HG03025 (cell line): Measurements from ENCODE around the gene LIPC.

ENCODE experiments used
- ATAC-seq: cut with Tn5 transposase; IDR thresholded peaks from one replicate; pipeline ENCODE4 v1.9.1; 2021; ENCODE audit warnings: mild to moderate bottlenecking, moderate library complexity; ENCODE audit not compliant: unreplicated experiment, low FRiP score

The LIPC gene

DNA sequence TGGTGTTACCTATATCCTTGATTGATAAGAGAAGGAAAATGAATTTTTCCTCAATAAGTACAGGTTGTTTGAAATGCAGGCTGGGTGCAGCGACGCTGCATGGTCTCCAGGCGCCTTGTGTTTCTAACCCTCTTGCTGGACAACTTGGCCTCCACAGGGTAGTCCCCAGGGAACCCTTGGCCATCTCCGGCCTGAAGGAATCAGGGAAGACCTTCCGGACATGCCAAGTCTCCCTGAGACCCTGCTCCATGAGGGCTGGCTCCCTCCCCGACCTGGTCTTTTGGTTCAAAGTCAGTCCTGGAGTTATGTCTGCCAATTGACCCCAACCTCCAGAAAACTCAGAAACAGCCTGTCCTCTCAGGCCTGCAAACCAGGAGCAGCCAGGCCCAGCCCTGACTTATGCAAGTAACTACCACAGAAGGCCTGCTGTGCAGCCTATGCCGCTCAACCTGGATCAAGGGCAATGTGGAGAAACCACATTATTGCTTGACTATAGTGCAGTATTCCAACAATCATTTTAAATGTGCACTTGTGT, 98.3 kb downstream of the LIPC start:
- ATAC-seq = no peak

DNA sequence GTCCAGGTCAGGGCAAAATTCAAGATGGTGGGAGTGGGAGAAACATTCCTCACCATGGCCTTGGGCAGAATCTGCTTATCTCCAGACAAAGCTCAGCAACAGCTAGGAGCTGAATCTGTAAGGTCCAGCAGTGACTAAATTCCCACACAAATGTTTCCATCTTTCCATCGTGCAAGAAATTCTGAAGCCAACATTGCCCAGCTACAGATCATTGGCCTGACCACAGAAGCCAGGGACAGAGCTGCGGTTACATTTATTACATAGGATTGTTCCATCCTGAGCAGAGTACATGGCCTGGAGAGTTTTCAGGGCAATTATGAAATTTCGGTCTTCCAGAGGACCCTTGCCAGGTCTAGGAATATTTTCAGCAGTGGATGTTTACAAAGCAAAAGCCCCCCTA, 100.3 kb downstream of the LIPC start:
- ATAC-seq = no peak

DNA sequence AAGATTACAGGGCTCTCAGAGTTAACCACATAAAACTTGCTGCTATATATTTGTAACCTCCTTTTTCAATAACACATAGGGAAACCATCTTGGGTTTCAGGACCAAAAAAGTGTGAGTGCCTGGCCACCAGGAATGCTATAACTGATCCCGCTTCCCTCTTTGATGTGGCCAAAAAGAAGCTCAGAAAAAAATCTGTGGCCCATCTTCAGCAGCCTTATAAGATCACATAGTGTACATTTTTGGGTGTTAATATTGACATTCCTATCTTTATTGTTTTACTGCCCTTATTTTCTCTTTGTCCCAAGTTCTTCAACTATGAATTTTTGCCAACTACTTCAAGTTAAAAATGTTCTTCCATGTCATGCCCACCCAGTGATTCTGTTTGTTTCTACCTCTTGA, 102.8 kb downstream of the LIPC start:
- ATAC-seq = no peak

DNA sequence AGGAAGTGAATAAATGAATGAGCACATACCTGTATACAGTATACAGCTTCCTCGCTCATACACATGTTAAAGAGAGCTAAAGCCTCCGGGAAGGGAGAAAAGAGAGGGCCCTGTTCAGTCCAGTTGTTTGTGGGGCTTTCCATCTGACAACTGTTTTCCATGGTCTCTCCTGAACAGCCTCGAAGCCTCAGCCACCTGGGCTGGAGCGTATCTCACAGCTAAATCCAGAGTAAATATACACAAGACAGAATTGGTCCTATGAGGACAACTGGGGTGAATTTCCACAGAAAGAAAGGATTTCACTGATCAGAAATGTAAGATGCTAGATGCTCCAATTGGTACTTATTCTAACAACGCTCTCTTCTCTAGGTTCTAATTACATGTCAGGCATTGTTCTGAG, 103.5 kb downstream of the LIPC start:
- no peak for ATAC-seq

DNA sequence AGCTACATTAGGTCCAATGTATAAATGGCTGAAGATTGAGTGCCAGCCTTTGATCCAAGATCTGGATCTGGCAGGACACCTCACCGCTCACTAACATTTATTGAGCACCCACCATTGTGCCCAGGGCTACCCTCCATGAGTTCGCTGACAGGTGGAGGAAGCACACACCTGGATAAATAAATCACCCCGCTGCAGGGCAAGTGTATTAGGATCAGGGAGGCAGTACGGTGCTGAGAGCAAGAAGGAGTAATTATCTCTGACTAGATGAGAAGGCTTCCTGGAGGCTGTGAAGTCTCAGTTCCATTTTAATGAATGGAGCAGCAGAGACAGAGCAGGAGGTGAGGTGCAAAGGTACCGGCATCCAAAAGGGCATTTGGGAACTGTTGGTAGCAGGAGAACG, 104.1 kb downstream of the LIPC start:
- ATAC-seq = no peak

DNA sequence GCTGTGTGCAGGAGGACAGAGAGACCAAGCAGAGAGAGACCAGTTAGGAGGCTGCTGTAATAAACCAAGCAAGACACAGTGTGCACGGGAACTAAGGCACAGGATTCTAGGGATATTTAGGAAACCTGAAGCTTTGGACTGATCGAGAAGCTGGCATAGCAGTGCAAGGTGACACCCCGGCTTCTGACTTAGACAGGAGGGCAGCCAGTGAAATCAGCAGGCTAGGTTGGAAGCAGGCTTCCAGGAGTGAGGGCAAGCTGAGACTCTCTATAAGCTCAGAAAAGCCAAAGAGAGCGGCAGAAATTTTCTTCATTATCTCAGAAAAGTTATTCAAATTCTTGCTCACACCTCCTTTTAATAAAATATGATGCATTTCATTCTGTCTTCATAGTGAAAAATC, 104.6 kb downstream of the LIPC start:
- no peak for ATAC-seq

DNA sequence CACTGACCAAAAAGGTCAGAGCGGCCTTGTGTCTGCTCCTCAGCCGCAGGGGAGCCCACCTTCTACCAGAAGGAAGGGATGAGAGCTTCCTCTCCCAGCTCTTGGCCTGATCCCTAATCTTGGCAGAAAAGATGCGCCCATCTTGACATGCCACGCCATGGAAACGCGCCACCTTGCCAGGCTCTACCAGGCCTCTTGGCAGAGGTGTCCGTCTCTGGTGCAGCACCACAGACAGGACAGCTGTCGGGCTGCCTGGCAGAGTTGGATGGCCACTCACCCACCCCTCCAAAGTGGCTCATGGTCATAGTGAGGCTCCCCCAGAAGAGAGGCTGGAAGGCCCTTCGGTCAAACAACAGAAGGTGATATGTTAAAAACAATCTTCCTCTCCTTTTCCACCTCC, 105.2 kb downstream of the LIPC start:
- no peak for ATAC-seq

DNA sequence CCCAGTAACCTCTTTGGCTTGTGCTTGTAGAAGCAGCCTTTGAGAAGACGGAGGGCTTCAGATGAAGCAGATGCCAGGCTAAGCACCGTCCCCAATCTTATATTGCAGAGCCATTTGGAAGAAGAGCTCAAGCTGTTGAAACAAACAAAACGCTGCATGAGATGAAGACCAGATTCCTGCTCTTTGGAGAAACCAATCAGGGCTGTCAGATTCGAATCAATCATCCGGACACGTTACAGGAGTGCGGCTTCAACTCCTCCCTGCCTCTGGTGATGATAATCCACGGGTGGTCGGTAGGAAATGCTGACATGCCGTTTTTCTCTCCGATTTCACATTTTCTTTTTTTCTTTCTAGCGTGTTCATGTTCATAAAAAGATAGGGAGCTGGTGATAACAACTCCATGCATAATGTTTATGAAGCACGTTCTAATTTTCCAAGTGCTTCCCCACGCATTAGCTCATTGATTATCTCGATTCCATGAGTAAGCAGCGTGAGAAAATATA, 106.5 kb downstream of the LIPC start:
- ATAC-seq = no peak

GRCh38 chr15:58538901-58539300, 107.1 kb downstream of the LIPC start:
- no peak for ATAC-seq

DNA sequence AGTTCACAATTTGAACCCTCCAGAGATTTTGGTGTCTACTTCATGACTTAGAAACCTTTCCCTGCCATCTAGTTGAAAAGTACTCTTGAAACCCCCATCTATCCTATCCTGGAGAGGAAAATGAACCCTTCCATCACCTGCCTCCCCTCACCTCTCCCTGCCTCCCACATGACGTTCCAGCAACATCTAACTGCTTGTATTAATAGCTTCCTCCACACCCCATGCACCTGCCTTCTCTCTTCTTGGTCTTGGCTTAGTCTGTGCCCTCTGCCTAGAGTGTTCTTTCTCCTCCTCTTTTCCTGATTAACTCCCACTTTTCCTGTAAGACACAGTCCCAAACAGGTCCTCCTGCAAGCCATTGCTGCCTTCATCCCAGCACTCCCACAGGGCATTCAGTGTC, 107.8 kb downstream of the LIPC start:
- ATAC-seq = no peak

DNA sequence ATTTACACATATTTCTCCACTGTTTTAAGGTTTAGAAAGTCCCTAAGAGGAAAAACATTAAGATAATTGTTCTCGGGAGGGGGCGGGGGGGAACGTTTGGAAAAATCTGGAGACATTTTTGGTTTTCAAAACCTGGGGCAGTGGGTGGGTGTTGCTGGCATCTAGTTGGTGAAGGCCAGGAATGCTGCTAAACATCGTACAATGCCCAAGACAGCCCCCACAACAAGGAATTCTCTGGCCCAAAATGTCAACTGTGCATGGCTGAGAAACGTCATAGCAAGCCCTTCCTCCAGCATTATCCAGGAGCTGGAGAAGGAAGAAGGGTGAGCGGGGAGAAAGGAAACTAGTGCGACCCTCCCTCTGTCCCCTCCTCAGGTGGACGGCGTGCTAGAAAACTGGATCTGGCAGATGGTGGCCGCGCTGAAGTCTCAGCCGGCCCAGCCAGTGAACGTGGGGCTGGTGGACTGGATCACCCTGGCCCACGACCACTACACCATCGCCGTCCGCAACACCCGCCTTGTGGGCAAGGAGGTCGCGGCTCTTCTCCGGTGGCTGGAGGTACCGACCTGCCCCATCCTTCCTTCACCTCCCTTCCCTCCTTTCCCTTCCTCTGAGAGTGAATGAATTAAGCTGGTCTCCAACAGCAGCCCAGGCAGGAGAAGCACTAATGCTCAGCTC, 109.8 kb downstream of the LIPC start:
- no peak for ATAC-seq

- ATAC-seq = no peak
Observed at GRCh38 chr15:58543664-58544335, 112.0 kb downstream of the LIPC start.

GRCh38 chr15:58544756-58545155, 113.0 kb downstream of the LIPC start:
- no peak for ATAC-seq

DNA sequence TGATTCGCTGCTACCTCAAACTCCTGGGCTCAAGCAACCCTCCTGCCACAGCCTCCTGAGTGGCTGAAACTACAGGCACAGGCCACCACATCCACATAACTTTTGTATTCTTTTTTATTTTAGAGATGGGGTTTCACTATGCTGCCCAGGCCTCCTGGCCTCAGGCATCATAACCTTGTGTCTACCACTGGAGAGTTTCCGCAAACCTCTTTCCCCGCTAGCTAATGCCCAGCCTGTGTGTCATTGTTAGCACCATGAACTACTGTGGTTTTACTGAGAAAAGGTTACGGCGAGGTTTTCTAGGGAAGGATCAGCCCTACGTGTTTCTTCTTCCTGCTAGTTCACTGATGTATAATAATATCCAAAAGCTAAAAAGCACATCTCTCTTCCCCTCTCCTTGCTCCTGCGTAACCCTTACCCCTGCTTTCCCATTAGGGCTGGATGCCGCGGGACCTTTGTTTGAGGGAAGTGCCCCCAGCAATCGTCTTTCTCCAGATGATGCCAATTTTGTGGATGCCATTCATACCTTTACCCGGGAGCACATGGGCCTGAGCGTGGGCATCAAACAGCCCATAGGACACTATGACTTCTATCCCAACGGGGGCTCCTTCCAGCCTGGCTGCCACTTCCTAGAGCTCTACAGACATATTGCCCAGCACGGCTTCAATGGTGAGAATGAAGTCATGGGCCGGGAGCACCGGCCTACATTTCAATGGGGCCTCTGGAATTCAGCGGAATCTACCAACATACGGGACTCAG, 113.7 kb downstream of the LIPC start:
- ATAC-seq = no peak

- ATAC-seq = no peak
Observed at GRCh38 chr15:58546066-58546591, 114.3 kb downstream of the LIPC start.

- no peak for ATAC-seq
Observed at GRCh38 chr15:58546635-58547627, 115.1 kb downstream of the LIPC start.

- no peak for ATAC-seq
Observed at GRCh38 chr15:58547628-58548307, 116.0 kb downstream of the LIPC start.

DNA sequence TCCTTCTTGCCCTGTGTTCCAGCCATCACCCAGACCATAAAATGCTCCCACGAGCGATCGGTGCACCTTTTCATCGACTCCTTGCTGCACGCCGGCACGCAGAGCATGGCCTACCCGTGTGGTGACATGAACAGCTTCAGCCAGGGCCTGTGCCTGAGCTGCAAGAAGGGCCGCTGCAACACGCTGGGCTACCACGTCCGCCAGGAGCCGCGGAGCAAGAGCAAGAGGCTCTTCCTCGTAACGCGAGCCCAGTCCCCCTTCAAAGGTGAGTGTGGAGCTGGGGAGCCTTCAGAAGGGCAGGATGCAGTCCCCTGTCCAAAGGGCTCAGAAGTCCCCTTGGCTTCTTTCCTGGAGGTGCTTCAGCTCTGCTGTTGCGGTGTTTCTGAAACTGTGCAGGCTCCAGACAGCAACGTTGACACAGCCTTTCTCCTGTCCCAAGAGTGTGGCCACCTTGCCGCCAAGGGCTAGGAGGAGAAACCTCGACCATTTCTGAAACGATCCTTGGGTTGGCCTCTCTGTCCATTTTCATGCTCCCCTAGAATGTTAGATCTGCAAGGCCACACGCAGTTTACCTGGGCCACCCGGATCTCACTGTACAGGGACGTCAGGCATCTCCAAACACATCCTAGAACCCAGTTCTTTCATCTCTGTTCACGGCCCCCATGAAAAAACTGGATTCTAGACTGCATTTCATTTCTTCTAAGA, 116.7 kb downstream of the LIPC start:
- ATAC-seq = no peak
